ENCODE measurements around the gene LRRC4B. TPM values are rescaled to one million over a fixed set of nuclear protein-coding genes. Genes with fewer than 3 reads are reported as not detected.

The LRRC4B gene
- total and polyA plus RNA-seq, 2 of the 4 experiments (the other 2 are of a cell fraction) = 0.03 TPM; not detected in 1

DNA sequence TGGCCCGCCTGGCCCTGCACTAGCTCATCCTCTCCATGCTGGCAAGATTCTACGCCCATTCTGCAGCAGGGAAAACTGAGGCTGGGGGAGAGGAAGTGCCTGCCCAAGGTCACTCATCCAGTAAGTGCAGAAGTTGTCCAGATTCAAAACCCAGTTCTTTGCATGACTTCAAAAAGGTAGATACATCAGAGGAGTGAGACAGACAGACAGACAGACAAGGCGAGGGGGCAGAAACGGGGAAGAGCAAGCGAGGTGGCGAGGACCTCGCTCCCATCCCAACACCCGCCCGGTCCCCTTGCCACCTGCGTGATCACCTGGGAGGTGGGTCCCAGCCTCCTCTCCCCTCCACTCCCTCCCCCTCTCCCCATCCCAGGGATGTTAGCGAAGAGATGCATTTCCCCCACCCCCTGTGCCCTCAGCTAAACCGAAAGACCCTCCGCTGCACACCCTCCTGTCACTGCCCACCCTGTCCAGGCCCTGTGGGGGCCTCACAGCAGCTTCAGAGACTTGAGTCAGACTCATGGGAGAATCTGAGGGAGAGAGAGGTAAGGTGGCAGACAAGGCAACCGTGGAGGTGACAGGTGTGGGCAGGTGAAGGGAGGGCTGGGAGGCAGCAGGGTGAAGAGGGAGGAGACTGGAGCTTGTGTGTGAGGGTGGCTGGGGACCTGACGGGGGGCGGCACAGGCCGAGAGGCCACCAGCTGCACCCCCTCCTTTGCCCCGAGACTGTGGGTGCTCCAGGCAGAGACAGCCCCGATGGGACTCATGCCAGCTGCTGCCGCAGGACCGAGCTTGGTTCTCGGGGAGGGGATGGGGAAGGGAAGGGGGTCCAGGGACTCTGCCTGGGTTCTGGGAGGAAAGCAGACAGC is 18.9 kb downstream of the LRRC4B start:
- CTCF ChIA-PET = no interaction called here
- 67% methylated on average over 3 of the region's 22 CpGs; no CpG with 5 or more reads in 1 of the 2 experiments for WGBS, 2 experiments (ENCODE audit: extremely low coverage in 2 of 2, insufficient read length in 1 of 2)

More for the DNA sequence above, 18.9 kb downstream of the LRRC4B start:
- H3K23ac ChIP-seq (ENCODE audit: low read depth, low read length) = no peak overlapping the region
- H3K9ac ChIP-seq (ENCODE audit: low read depth, low read length) = no peak overlapping the region
- BruUV-seq (replicated peaks) = no TSS peak
- H3K56ac ChIP-seq (ENCODE audit: extremely low read depth, insufficient read depth, low read length) = no peak overlapping the region
- no peaks in the 10 kb centered on the region for H3K79me1 ChIP-seq (ENCODE audit: low read depth in 1 of 2, low read length in 2 of 2)
- H3K18ac ChIP-seq (ENCODE audit: low read depth, low read length) = no peak overlapping the region
- TF ChIP-seq FOS (IDR thresholded peaks at IDR 0.05; ENCODE audit: low read depth, low read length) (no peak), CEBPB (IDR thresholded peaks at IDR 0.05; ENCODE audit: low read depth, low read length) (no peak), MAZ (IDR thresholded peaks at IDR 0.05; ENCODE audit: borderline replicate concordance, low read depth, low read length) (no peak), RFX5 (IDR thresholded peaks at IDR 0.05; ENCODE audit: low read depth, low read length) (no peak), USF2 (IDR thresholded peaks at IDR 0.05; ENCODE audit: low read depth, low read length) (no peak), MAFK (IDR thresholded peaks at IDR 0.05; ENCODE audit: low read depth, low read length) (no peak)
- POLR2A ChIA-PET (ENCODE audit: unreplicated experiment) = no interaction called here
- no peak overlapping the region for H2BK5ac ChIP-seq (ENCODE audit: low read depth, low read length, poor library complexity, severe bottlenecking)
- no peak overlapping the region for H2AK5ac ChIP-seq (ENCODE audit: low read depth, low read length)
- H3K4me1 ChIP-seq (ENCODE audit: control insufficient read depth, insufficient read depth, low read length) = no peaks in the 10 kb centered on the region; the same call in 1 of the 2 replicates
- no peaks in the 10 kb centered on the region for H4K20me1 ChIP-seq (ENCODE audit: insufficient read depth, low read length)
- dilution Hi-C loops (cut with HindIII; ENCODE audit: low sequenced_read_pairs, unreplicated experiment) (no loop called here), intact Hi-C loops (cut with micrococcal nuclease) (no loop called here), in situ Hi-C loops (cut with MboI; ENCODE audit: low sequenced_read_pairs) (no loop called here)
- ATAC-seq (ENCODE audit: low read depth) = no peak
- no peak overlapping the region for H3K4me3 ChIP-seq (ENCODE audit: insufficient read depth, low read depth, low read length)
- H3K9me1 ChIP-seq (ENCODE audit: insufficient read depth, low read length) = no peaks in the 10 kb centered on the region
- H2BK120ac ChIP-seq (ENCODE audit: low read depth, low read length) = no peak overlapping the region
- no peak overlapping the region for H2BK20ac ChIP-seq (ENCODE audit: low read depth, low read length)
- H3K27ac ChIP-seq (ENCODE audit: insufficient read depth, low read length) = no peak overlapping the region
- DNase-seq = no peak
- no peak overlapping the region for H3K4me2 ChIP-seq (ENCODE audit: low read depth, low read length)
- H4K5ac ChIP-seq (ENCODE audit: low read depth, low read length) = no peak overlapping the region
- no peak overlapping the region for H3K14ac ChIP-seq (replicated peaks; ENCODE audit: low read depth, low read length)
- H3K9me3 ChIP-seq (ENCODE audit: control insufficient read depth, insufficient read depth, low read length) = no peaks in the 10 kb centered on the region
- H2AK9ac ChIP-seq (replicated peaks; ENCODE audit: low read depth, low read length, poor library complexity) = no peak overlapping the region
- no peak overlapping the region for H2BK15ac ChIP-seq (ENCODE audit: low read depth, low read length)
- no peak overlapping the region for H4K8ac ChIP-seq (ENCODE audit: low read depth in 2 of 2, low read length in 2 of 2)
- H4K91ac ChIP-seq (ENCODE audit: insufficient read depth, low read depth, low read length) = no peak overlapping the region
- H3K4ac ChIP-seq (ENCODE audit: low read depth, low read length) = no peak overlapping the region
- H3K27me3 ChIP-seq (ENCODE audit: control insufficient read depth, insufficient read depth, low read length) = peaks cover 29% of the 10 kb centered on the region
- no peak overlapping the region for H2AFZ ChIP-seq (replicated peaks; ENCODE audit: low read length, poor library complexity)
- H3K36me3 ChIP-seq (ENCODE audit: control insufficient read depth, insufficient read depth, low read length) = no peaks in the 10 kb centered on the region

Data from IMR-90 (cell line).